ENCODE measurements around the gene OLR1.

OLR1 gene

DNA sequence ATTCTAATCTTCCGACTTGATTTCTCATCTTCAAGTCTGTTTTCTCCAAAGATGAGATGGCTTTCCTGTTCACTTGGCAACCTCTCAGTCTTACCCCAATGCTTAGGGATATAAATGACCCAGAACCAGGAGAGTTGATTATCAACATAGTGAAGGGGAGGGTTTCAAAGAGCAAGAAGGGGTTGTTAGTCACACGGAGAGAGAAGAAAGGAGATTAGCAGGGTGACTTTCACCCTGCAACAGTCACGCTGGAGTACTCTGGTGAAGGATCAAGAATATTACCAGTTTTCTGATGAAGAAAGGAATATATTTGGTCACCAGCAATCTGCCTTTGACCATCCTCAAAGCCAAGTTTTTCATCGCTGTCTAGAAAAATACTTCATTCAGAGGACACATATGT lies 6.9 kb upstream of the OLR1 start, which contains the start of gene TMEM52B:
Gene TMEM52B, plus strand, starts transcription at position 212 of the 400 bp plus-strand sequence. CDS start 543 bp downstream, outside the sequence.
- Histone ChIP-seq H3K9ac (ENCODE audit: low read depth, low read length) (no peak within 1 kb of the TSS), H3K4me1 (ENCODE audit: insufficient read depth, low read length) (0 out of 2 replicates have a peak, but pooled peaks cover 3% of the 10 kb centered on the region), H3K36me3 (ENCODE audit: insufficient read depth, low read length) (no peaks in the 10 kb centered on the region), H3K9me3 (ENCODE audit: control insufficient read depth, insufficient read depth, low read length) (no peaks in the 10 kb centered on the region)

DNA sequence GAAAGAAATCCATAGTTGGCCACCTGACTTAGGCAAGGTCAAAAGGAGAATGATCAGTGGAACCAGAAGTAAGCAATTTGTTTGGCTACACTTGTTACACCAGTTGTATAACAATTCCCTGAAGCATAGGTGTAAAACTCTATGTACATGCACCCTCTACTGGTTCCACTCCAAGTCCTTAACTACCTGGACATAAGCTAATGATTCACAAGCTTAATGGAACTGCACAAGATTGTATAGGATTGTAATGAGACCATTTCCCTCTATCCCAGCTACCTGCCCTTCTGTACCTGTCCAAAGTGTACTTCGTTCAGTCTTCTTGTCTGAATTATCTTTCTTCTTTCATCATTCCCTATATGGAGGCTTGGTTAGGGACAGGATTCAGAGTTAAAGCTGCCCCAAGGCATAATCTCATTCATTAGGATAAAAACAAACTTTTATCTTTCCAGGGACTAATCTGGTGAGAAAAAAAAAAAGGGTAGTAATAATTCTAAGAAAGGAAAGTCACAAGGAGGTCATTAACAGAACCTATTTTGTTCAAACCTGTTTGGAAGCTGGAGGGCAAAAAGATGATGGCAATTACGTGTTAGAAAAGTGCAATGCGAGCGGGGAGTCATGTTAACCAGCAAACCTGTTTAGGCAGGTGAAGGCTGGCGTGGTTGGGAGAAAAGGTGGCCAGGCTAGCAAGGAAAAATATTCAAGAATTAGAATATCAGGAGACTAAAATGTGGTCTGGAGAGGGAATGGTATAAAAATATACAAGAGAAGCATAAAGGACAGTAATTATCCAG lies 4.1 kb upstream of the OLR1 start:
- Histone ChIP-seq H3K36me3 (ENCODE audit: insufficient read depth, low read length) (no peaks in the 10 kb centered on the region), H3K4me1 (ENCODE audit: insufficient read depth, low read length) (no peaks in the 10 kb centered on the region), H3K9ac (ENCODE audit: low read depth, low read length) (no peak overlapping the region), H3K9me3 (ENCODE audit: control insufficient read depth, insufficient read depth, low read length) (no peaks in the 10 kb centered on the region)

DNA sequence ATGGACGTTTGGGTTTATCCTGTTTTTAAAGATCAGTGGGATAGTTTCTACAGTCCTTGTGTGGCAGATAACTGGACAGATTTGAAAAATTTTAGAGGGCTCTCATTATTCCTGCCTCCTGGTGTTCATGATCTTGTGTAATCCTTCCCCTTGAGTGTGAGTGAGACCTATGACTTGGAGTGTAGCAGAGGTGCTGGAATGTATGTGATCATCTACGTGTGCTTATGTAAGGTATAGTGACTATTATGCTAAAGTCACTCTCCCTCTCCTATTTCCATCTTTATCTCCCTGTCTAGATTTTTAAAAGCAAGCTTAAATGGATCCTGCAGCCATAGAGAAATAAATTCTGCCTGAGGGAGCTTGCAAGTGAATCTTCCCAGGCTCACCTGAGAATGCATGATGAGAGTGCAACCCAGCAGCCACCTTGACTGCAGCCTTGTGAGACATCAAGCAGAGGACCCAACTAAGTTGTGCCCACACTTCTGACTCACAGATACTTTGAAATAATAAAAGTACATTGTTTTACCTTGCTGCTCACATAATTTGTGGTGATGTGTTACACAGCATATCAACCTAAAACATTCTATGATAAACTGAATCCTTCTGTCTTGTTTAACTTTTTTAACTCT lies 3.2 kb upstream of the OLR1 start:
- no peak overlapping the region for H3K9ac ChIP-seq (ENCODE audit: low read depth, low read length)
- H3K9me3 ChIP-seq (ENCODE audit: control insufficient read depth, insufficient read depth, low read length), result no peaks in the 10 kb centered on the region
- no peaks in the 10 kb centered on the region for H3K36me3 ChIP-seq (ENCODE audit: insufficient read depth, low read length)
- H3K4me1 ChIP-seq (ENCODE audit: insufficient read depth, low read length), result no peaks in the 10 kb centered on the region

DNA sequence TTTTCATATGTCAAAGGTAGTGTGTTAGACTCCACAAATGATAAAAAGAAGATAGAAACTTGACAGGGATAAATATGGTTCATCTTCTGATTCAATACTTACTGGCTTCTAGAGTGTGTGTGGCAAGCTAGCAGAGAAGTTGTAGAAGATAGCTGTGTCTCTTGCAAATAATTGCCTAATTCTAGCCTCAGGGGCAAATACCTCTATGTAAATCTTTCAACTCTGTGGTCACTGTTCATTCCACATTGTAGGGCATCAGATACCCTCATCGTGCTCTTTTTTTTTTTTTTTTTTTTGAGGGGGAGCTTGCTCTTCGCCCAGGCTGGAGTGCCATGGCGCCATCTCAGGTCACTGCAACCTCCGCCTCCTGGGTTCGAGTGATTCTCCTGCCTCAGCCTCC lies 1.7 kb downstream of the OLR1 start:
- Histone ChIP-seq H3K4me1 (ENCODE audit: insufficient read depth, low read length) (0 out of 2 replicates have a peak, but pooled peaks cover 4% of the 10 kb centered on the region), H3K9ac (ENCODE audit: low read depth, low read length) (no peak overlapping the region), H3K9me3 (ENCODE audit: control insufficient read depth, insufficient read depth, low read length) (no peaks in the 10 kb centered on the region), H3K36me3 (ENCODE audit: insufficient read depth, low read length) (no peaks in the 10 kb centered on the region)

DNA sequence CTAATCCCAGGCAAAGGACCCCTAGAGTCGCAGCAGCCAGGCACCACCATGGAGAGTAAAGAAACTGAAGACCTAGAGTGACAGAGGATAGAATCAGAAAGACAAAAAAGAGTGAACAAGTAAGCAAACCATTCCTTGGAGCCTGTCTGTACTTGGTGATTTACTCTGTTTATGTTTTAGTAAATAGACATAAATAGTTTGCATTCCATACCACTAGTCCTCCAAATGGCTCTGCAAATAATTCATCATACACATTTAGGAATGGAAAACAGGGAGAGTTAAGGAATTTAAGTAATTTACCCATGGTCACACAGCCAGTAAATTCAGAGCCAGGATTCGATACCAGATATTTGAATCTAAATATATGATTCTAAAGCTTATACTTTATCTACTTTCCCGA lies 2.8 kb downstream of the OLR1 start:
- Histone ChIP-seq H3K9me3 (ENCODE audit: control insufficient read depth, insufficient read depth, low read length) (no peaks in the 10 kb centered on the region), H3K4me1 (ENCODE audit: insufficient read depth, low read length) (0 out of 2 replicates have a peak, but pooled peaks cover 4% of the 10 kb centered on the region), H3K9ac (ENCODE audit: low read depth, low read length) (no peak overlapping the region), H3K36me3 (ENCODE audit: insufficient read depth, low read length) (no peaks in the 10 kb centered on the region)

DNA sequence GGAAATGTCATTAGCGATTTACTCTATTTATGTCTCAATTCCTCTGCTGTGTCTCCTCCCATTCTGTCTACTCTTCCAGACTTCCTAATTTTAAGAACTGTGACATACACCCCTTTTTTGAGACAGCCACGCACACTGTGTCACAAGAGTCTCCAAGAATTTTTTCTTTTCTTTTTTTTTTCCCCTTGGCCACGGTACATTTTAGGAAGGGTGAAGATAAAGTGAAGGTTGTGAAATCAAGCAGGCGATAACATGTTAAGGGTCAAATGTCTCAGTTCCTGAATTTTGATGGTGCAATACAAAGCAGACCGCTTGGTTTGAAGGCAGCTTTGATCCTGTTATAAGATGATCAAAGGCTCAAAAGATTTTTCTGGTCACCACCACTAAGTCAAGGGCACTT lies 4.3 kb downstream of the OLR1 start:
- H3K36me3 ChIP-seq (ENCODE audit: insufficient read depth, low read length), result no peaks in the 10 kb centered on the region
- no peaks in the 10 kb centered on the region for H3K9me3 ChIP-seq (ENCODE audit: control insufficient read depth, insufficient read depth, low read length)
- no peak overlapping the region for H3K9ac ChIP-seq (ENCODE audit: low read depth, low read length)
- H3K4me1 ChIP-seq (ENCODE audit: insufficient read depth, low read length), result 0 out of 2 replicates have a peak, but pooled peaks cover 4% of the 10 kb centered on the region

DNA sequence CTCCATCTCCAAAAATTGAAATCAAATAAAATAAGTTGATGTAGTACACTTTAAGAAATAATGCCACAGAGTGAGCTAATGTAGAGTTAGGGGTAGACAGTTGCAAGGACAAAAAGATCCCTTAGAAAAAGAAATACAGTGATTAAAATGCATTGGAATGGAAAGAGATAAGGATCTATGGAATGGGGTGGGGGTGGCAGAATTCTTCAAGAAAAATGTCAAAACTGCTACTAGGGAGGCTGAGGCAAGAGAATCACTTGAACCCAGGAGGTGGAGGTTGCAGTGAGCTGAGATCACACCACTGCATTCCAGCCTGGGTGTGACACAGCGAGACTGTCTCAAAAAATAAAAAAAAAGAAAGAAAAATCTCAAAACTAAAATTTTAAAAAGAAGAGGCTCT lies 6.5 kb downstream of the OLR1 start:
- no peaks in the 10 kb centered on the region for H3K36me3 ChIP-seq (ENCODE audit: insufficient read depth, low read length)
- H3K4me1 ChIP-seq (ENCODE audit: insufficient read depth, low read length), result 0 out of 2 replicates have a peak, but pooled peaks cover 4% of the 10 kb centered on the region
- no peaks in the 10 kb centered on the region for H3K9me3 ChIP-seq (ENCODE audit: control insufficient read depth, insufficient read depth, low read length)

DNA sequence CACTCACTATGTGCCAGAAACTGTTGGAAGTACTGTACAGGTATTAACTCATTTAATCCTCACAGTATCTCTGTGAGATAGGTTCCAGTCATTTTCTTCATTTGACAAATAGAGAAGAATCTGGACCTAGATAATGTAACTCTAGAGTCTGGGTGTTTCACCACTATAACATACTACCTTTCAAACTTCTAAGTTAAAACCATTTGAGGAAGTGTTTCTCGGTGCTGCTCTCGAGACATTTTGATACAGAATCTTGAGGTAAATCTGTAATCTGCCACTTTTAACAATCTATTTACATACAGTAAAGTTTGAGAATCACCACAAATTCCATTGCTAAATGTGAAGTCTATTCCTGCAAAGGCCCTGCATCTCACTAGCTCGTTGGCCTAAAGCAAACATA lies 8.8 kb downstream of the OLR1 start:
- no peak overlapping the region for H3K9ac ChIP-seq (ENCODE audit: low read depth, low read length)
- H3K9me3 ChIP-seq (ENCODE audit: control insufficient read depth, insufficient read depth, low read length), result no peaks in the 10 kb centered on the region
- H3K36me3 ChIP-seq (ENCODE audit: insufficient read depth, low read length), result no peaks in the 10 kb centered on the region
- H3K4me1 ChIP-seq (ENCODE audit: insufficient read depth, low read length), result no peaks in the 10 kb centered on the region

More for the DNA sequence above, 6.5 kb downstream of the OLR1 start:
- no peak overlapping the region for H3K9ac ChIP-seq (ENCODE audit: low read depth, low read length)

DNA sequence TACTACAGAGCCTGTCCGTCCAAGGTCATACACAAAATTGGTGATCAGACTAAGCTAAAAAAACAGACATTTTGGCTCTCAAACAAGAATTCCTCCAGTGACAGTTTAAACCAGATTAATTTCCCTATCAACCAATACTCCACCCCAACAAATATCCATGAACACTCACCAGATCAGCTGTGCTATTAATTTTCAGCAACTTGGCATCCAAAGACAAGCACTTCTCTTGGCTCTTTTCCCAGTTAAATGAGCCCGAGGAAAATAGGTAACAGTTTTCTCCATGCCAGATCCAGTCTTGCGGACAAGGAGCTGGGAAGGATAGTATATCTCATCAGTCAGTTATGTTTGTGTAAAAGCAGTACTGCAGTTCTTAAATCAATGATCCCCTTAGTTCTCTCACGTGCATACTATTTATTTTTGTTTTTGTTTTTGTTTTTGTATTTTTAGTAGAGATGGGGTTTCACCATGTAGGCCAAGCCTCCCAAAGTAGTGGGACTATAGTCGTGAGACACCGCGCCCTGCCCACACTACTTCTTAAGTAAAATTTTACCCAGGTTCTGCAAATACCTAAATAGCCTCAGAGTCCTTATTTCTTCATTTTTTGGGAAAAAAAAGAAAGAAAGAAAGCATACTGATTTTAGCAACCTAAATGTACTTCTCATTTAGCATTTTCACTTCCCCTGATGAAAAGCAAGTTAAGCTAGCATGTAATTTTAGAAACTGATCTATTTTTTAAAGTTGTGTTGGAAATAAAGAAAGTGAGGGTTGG lies 11.1 kb downstream of the OLR1 start:
- no peak overlapping the region for H3K9ac ChIP-seq (ENCODE audit: low read depth, low read length)
- no peaks in the 10 kb centered on the region for H3K9me3 ChIP-seq (ENCODE audit: control insufficient read depth, insufficient read depth, low read length)
- no peaks in the 10 kb centered on the region for H3K36me3 ChIP-seq (ENCODE audit: insufficient read depth, low read length)
- no peaks in the 10 kb centered on the region for H3K4me1 ChIP-seq (ENCODE audit: insufficient read depth, low read length)

DNA sequence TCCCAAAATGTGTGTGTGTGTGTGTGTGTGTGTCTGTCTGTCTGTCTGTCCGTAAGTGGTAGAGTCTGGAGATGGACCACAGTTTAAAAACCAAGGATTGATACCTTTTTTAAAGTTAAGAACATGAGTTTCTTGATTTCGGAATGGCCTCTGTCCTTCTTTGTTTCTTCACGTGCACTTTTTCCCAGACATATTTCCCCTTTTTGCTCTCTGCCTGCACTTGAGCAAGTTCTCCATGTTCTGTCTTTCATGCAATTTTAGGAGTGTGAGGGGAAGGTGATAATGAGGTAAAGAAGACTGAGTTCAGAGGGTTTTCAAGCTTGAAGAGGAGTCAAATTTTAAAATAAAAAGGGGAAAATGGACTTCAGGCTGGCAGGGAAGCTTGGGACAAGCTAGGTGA lies 12.7 kb downstream of the OLR1 start:
- no peaks in the 10 kb centered on the region for H3K36me3 ChIP-seq (ENCODE audit: insufficient read depth, low read length)
- H3K4me1 ChIP-seq (ENCODE audit: insufficient read depth, low read length), result no peaks in the 10 kb centered on the region
- H3K9ac ChIP-seq (ENCODE audit: low read depth, low read length), result no peak overlapping the region
- no peaks in the 10 kb centered on the region for H3K9me3 ChIP-seq (ENCODE audit: control insufficient read depth, insufficient read depth, low read length)

DNA sequence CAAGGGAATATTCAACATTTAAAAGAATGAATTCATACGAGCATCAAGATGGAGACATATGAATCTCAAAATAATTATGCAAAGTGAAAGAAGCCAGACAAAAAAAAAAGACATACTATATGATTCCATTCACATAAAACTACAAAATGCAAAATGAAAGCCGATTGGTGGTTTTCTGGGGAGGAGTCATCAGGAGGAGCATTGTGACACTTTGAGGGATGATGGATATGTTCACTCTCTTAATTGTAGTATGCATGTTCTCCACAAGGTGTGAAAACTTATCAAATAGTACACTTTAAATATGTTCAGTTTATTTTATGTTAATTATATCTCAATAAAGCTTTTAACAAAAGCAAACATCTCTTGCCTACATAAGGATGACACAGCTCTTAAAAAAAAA lies 13.5 kb downstream of the OLR1 start:
- no peaks in the 10 kb centered on the region for H3K9me3 ChIP-seq (ENCODE audit: control insufficient read depth, insufficient read depth, low read length)
- H3K9ac ChIP-seq (ENCODE audit: low read depth, low read length), result no peak overlapping the region
- no peaks in the 10 kb centered on the region for H3K4me1 ChIP-seq (ENCODE audit: insufficient read depth, low read length)
- no peaks in the 10 kb centered on the region for H3K36me3 ChIP-seq (ENCODE audit: insufficient read depth, low read length)

DNA sequence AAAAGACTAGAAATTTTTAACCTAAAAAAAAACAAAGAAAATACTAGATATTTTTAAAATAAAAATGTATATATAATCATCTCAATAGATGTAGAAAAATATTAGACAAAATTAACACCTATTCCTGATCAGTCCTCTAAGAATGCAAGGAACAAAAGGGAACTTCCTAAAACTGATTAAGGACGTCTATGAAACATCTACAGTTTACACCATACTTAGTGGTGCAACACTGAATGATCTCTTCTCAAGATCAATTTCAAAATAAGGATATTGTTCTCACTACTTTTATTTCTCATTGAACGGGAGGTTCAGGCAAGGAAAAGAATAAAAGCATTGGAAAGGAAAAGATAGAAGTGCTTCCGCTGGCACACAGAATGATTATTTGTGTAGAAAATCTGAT lies 16.0 kb downstream of the OLR1 start:
- Histone ChIP-seq H3K9ac (ENCODE audit: low read depth, low read length) (no peak overlapping the region), H3K9me3 (ENCODE audit: control insufficient read depth, insufficient read depth, low read length) (no peaks in the 10 kb centered on the region), H3K36me3 (ENCODE audit: insufficient read depth, low read length) (no peaks in the 10 kb centered on the region), H3K4me1 (ENCODE audit: insufficient read depth, low read length) (no peaks in the 10 kb centered on the region)

DNA sequence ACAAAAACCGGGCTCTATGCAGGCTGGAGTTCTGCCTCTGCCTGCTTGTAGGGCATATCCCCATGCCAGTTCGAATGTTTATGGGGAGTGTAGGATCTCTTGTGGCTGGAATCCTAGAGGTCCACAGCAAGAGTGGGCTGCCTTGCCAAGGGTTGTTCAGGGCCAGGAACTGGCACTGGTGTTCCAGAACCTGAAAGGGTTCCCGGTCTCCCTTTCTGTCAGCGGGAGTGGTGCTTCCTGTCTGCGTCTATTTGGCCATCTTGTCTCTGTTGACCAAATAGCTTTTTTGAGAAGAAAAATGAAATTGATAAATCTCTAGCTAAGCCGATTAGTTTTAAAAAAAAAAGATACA lies 17.8 kb downstream of the OLR1 start:
- H3K9me3 ChIP-seq (ENCODE audit: control insufficient read depth, insufficient read depth, low read length), result no peaks in the 10 kb centered on the region
- H3K4me1 ChIP-seq (ENCODE audit: insufficient read depth, low read length), result no peaks in the 10 kb centered on the region
- no peaks in the 10 kb centered on the region for H3K36me3 ChIP-seq (ENCODE audit: insufficient read depth, low read length)
- H3K9ac ChIP-seq (ENCODE audit: low read depth, low read length), result peak overlapping the region; percentile 54

DNA sequence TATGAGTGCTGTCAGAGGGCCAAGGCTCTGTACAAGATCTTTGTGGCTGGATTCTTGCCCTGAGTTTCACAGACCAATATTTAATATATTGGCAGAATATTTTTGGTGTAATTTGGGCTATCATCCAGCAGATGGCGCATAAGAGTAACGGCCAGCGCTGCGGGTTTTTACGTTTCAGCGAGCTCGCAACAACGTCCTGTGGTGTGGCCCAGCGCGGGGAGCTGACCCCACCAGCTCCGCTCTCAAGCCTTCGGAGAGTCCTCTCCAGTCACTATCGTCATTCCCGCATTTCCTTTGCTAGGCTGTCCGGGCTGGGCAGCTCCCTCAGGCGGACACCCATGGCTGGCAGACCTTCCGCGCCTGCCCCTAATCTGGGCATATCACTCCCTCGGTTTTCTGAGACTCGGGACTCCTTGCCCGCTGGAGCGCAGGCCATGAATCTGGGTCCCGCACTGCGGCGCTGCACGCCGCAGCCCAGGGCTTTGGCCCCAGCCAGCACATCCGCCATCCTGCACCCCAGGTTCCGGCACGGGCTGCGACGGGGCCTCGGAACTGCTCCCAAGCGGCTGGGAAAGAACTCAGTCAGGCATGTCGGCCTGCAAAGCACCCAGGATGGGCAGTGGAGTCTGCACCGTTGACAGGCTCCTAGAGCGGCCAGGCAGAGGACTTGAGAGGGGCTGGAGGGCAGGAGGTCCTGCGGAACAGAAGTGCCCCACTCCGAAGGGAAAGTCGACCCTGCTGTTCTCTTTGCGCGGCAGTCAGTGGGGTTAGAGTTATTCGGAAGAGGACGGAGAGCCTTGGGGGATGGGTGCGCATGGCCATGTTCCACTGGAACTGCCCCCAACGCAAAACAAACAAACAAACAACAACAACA lies 18.4 kb downstream of the OLR1 start:
- H3K9me3 ChIP-seq (ENCODE audit: control insufficient read depth, insufficient read depth, low read length), result no peaks in the 10 kb centered on the region
- no peaks in the 10 kb centered on the region for H3K4me1 ChIP-seq (ENCODE audit: insufficient read depth, low read length)
- H3K9ac ChIP-seq (ENCODE audit: low read depth, low read length), result peak overlapping the region; percentile 54
- H3K36me3 ChIP-seq (ENCODE audit: insufficient read depth, low read length), result no peaks in the 10 kb centered on the region

Measured in ES-I3 (cell line).